DOHH2 (cell line): Measurements from ENCODE around the gene HLA-DPA1.

Source experiments
- H3F3A ChIP-seq: fragments of 200-600 bp; sonication (generic), shearing (Covaris generic); 2 replicates; pipeline ENCODE4 v1.6.0; 2016; ENCODE audit warnings: antibody characterized with exemption, mild to moderate bottlenecking; ENCODE audit not compliant: control insufficient read depth, insufficient read depth
- H3K27ac ChIP-seq: fragments of 200-600 bp; sonication (generic); 2 replicates; pipeline ENCODE4 v1.5.1; 2014; ENCODE audit warnings: low read depth, mild to moderate bottlenecking, low read length, moderate library complexity
- H3K27me3 ChIP-seq: fragments of 200-600 bp; sonication (generic); 2 replicates; pipeline ENCODE4 v1.6.1; 2014; ENCODE audit warnings: mild to moderate bottlenecking, low read length, mixed read lengths; ENCODE audit not compliant: control insufficient read depth
- H3K36me3 ChIP-seq: fragments of 200-600 bp; sonication (generic); 2 replicates; pipeline ENCODE4 v1.6.1; 2014; ENCODE audit warnings: mild to moderate bottlenecking, low read length, moderate library complexity, mixed read lengths; ENCODE audit not compliant: control insufficient read depth
- H3K4me1 ChIP-seq: fragments of 200-600 bp; sonication (generic); 2 replicates; pipeline ENCODE4 v1.6.1; 2014; ENCODE audit warnings: mild to moderate bottlenecking, low read length, mixed read lengths; ENCODE audit not compliant: control insufficient read depth
- H3K4me2 ChIP-seq: fragments of 200-600 bp; sonication (generic); 2 replicates; pipeline ENCODE4 v1.6.0; 2014; ENCODE audit warnings: mild to moderate bottlenecking, low read length, moderate library complexity
- H3K4me3 ChIP-seq: fragments of 200-600 bp; sonication (generic); 2 replicates; pipeline ENCODE4 v1.5.1; 2014; ENCODE audit warnings: mild to moderate bottlenecking, low read length, mixed read lengths
- H3K79me2 ChIP-seq: fragments of 200-600 bp; sonication (generic); 2 replicates; pipeline ENCODE4 v1.6.1; 2014; ENCODE audit warnings: mild to moderate bottlenecking, low read length, mixed read lengths; ENCODE audit not compliant: control insufficient read depth
- H3K9me2 ChIP-seq: fragments of 200-600 bp; sonication (generic); replicated peaks from 2 replicates; pipeline ENCODE4 v1.6.1; 2014; ENCODE audit warnings: mild to moderate bottlenecking, low read length, mixed read lengths; ENCODE audit not compliant: control insufficient read depth
- H3K9me3 ChIP-seq: fragments of 200-600 bp; sonication (generic); 2 replicates; pipeline ENCODE4 v1.6.1; 2014; ENCODE audit warnings: antibody characterized with exemption, low read length, mixed read lengths; ENCODE audit not compliant: control insufficient read depth, insufficient read depth
- H4K20me1 ChIP-seq: fragments of 200-600 bp; sonication (generic); 2 replicates; pipeline ENCODE4 v1.6.0; 2014; ENCODE audit warnings: low read depth, mild to moderate bottlenecking, antibody characterized with exemption, low read length, moderate library complexity; ENCODE audit not compliant: control insufficient read depth, insufficient read depth
- CTCF ChIP-seq: fragments of 200-600 bp; sonication (generic); IDR thresholded peaks from one replicate; pipeline ENCODE4 v1.5.1; 2014; ENCODE audit warnings: antibody characterized with exemption, mild to moderate bottlenecking, low read depth, low read length; ENCODE audit not compliant: poor library complexity, severe bottlenecking
- EZH2phosphoT487 ChIP-seq: fragments of 200-600 bp; sonication (generic); IDR thresholded peaks from 2 replicates; pipeline ENCODE4 v1.6.1; 2017; ENCODE audit warnings: borderline replicate concordance, mild to moderate bottlenecking, antibody characterized with exemption, low read length, moderate library complexity, mixed read lengths

Gene HLA-DPA1

DNA sequence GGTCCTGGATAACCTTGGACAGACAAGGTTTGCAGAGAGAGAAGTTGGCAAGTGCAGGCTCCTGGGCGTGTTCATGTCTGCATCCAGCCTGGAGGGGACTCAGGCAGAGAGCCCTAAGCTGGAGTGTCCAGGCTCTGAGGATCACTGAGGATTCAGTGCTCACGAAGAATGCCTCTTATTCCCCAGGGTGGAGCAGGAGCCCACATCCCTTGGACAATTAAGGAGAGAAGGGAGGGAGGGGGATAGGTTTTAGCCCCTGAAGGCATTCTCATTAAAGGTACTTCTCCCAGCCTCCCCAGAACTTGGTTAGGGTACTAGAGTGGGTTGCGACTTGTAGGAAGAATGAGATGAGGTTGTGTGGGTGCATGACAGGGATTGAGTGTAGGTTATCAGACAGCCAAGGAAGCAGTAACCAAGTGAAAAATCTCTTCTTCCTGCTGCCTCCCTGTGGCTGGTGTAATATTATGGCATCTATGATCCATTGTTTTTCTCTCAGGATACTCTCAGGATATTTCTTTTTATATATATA, 3.0 kb upstream of the HLA-DPA1 start:
- peaks cover 46% of the 10 kb centered on the region for H3K79me2 ChIP-seq
- H3K9me3 ChIP-seq, result no peaks in the 10 kb centered on the region
- no peaks in the 10 kb centered on the region for H3K9me2 ChIP-seq
- H4K20me1 ChIP-seq, result no peaks in the 10 kb centered on the region
- H3K4me1 ChIP-seq, result peaks cover 60% of the 10 kb centered on the region
- 0 out of 2 replicates have a peak, but pooled peaks cover 5% of the 10 kb centered on the region for H3K36me3 ChIP-seq
- TF ChIP-seq CTCF (no peak), EZH2phosphoT487 (no peak)
- H3F3A ChIP-seq, result no peaks in the 10 kb centered on the region
- H3K27me3 ChIP-seq, result no peaks in the 10 kb centered on the region
- peak overlapping the region; percentile 91 for H3K4me3 ChIP-seq
- no peak overlapping the region; the same call in 1 of the 2 replicates for H3K27ac ChIP-seq
- H3K4me2 ChIP-seq, result peak overlapping the region; percentile 84

DNA sequence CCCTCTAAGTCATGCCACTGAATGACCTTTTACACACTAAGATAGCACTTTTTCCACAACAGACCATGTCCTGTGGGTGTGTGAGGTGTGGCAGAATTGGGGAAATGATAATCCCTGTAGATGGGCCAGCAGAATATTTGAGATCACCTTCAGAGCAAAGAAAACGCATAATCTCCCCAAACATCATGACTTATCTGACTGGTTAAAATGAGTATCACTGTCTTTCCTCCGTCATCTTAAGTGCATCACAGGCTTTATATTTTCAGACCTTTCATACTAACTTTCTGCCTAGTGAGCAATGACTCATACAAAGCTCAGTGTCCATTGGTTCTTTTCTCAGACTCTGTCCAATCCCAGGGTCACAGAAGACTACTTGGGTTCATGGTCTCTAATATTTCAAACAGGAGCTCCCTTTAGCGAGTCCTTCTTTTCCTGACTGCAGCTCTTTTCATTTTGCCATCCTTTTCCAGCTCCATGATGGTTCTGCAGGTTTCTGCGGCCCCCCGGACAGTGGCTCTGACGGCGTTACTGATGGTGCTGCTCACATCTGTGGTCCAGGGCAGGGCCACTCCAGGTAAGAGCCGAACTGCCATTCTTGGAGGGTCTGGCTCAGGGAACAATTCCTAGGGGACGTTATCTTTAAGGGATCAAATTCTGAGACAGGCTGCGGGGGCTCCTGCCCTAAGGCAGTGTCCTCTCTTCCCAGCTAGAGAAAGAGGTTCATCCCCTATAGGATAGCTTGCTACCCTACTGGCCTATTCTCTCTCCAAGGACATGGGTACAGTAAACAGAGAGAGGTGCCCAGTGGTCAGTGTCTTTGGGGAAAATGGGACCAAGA, 2.3 kb upstream of the HLA-DPA1 start, which contains the start of gene HLA-DPB1:
Gene HLA-DPB1 (plus strand): TSS at position 423 of the 838 bp plus-strand sequence. CDS start 52 bp downstream, at position 475.
- Histone ChIP-seq H3F3A (no peaks in the 10 kb centered on the region), H3K9me3 (no peaks in the 10 kb centered on the region), H3K4me1 (peaks cover 66% of the 10 kb centered on the region), H3K79me2 (peaks cover 52% of the 10 kb centered on the region), H4K20me1 (no peaks in the 10 kb centered on the region), H3K27ac (peak within 1 kb of the TSS; percentile 58), H3K9me2 (no peaks in the 10 kb centered on the region), H3K4me2 (peak within 1 kb of the TSS; percentile 84), H3K4me3 (peak within 1 kb of the TSS; percentile 91), H3K27me3 (no peaks in the 10 kb centered on the region), H3K36me3 (0 out of 2 replicates have a peak, but pooled peaks cover 9% of the 10 kb centered on the region)
- TF ChIP-seq EZH2phosphoT487, result no peak
- TF ChIP-seq CTCF, result no peak

DNA sequence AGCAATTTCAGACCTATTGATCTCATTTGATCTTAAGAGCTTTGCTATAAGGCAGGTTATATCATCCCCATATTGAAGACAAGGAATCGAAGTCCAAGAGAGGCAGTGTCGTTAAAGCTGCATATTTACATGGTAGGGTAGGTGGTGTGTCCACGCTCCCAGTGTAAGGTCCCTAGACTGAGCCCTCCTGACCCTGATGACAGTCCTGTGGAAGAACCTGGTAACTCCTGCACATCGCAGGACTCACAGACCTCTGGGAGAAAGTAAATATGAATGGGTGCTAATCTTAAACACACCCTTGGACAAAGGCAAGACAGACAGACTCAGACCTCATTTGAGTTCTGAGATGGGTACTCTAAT, 1.7 kb upstream of the HLA-DPA1 start:
- peak overlapping the region; percentile 58 for H3K27ac ChIP-seq
- peak overlapping the region; percentile 91 for H3K4me3 ChIP-seq
- H3K27me3 ChIP-seq, result no peaks in the 10 kb centered on the region
- H3K4me2 ChIP-seq, result peak overlapping the region; percentile 84
- H3K9me3 ChIP-seq, result no peaks in the 10 kb centered on the region
- no peaks in the 10 kb centered on the region for H3K9me2 ChIP-seq
- no peaks in the 10 kb centered on the region for H4K20me1 ChIP-seq
- TF ChIP-seq EZH2phosphoT487 (no peak), CTCF (no peak)
- peaks cover 10% of the 10 kb centered on the region for H3K36me3 ChIP-seq
- peaks cover 52% of the 10 kb centered on the region for H3K79me2 ChIP-seq
- H3F3A ChIP-seq, result no peaks in the 10 kb centered on the region
- peaks cover 72% of the 10 kb centered on the region for H3K4me1 ChIP-seq
